Smooth muscle cell of the coronary artery (primary cell): ENCODE data around the gene GLDC. TPM values are rescaled to one million over a fixed set of nuclear protein-coding genes. Genes with fewer than 3 reads are reported as not detected.

ENCODE experiments used
- total RNA-seq: library from RNA; depleted of rRNA; stranded (reverse); fragments of >200 nt; gene quantifications from 2 replicates; pipeline ENCODE4 v1.2.3, GENCODE V29; 2014; ENCODE audit warnings: low replicate concordance

Gene GLDC
- 0.83 and 4.2 TPM in 2 replicates for total RNA-seq

DNA sequence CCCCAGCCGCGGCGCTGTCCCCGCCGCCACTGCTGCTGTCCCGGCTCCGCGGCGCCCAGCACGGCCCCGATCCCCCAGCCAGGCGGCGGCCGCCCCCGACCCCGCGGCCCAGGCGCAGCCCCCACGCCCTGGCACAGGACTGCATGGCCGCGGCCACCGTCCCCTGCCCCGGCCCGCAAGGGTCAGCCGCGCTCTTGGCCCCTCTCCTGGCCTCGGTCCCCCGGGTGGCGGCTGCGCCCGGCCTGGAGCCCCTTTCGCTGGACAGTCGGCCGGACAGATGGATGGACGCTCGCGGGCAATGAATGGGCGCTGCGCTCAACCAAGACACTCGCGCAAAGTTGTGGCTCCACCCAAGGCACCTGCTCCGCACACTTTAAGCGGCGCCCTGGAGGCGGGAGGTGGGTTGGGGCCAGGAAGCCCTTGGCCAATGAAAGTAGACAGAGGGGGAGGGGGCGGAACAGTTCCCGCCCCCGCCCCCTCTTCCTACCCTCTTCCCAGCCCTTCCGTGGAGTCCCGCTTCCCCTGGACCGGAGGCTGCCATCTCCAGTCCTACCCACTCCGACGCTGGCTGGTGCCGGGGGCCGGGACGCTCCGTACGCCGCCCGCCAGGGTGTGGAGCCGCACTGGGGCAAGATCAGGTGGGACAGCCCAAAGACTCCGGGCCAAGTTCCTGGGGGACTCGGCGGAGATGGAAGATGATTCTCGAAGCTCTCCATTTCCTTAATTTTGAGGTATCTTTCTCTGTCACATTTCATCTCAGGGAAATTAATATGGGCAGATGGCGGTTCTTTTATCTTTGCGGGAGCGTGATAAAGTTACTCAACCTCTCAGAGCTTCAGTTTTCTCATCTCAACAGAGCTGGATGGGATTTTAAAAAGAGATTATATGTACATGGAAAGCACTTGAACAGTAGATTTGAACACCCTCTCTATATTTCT is at the start of gene GLDC:
TSS of gene GLDC (minus strand) at position 375 of the 938 bp plus-strand sequence. CDS start at position 145, 230 bp downstream.

Other genes starting within 250 kb of the GLDC start
- 45.4 and 60.1 TPM in 2 replicates for gene UHRF2, start 232.5 kb downstream of the GLDC start, total RNA-seq
- 39.8 and 52.7 TPM in 2 replicates for gene KDM4C, start 112.2 kb upstream of the GLDC start, total RNA-seq